GM23338 (cell line): ENCODE results near the gene NPFF. TPM values are rescaled to one million over a fixed set of nuclear protein-coding genes. Genes with fewer than 3 reads are reported as not detected.

Experiments
- ATAC-seq: fragments of 200-7000 bp; cut with Tn5 transposase; 3 replicates; pipeline ENCODE4 v1.9.1; 2020
- DNase-seq: peaks from one replicate; pipeline ENCODE4 v3.0.0-alpha.2; 2015; ENCODE audit warnings: low spot score
- H2AFZ ChIP-seq: fragments of 200-600 bp; sonication (generic); 2 replicates; pipeline ENCODE4 v1.8.0; 2016; ENCODE audit warnings: antibody characterized with exemption, mild to moderate bottlenecking, moderate library complexity
- H3F3A ChIP-seq: fragments of 200-600 bp; sonication (generic); replicated peaks from 2 replicates; pipeline ENCODE4 v1.8.0; 2017; ENCODE audit warnings: antibody characterized with exemption, mixed run types, low read depth
- H3K27ac ChIP-seq: fragments of 200-600 bp; sonication (generic); 2 replicates; pipeline ENCODE4 v1.6.1; 2016; ENCODE audit warnings: low read depth
- H3K27me3 ChIP-seq: fragments of 200-600 bp; sonication (generic); 2 replicates; pipeline ENCODE4 v1.8.0; 2016; ENCODE audit warnings: mild to moderate bottlenecking, mixed run types, moderate library complexity; ENCODE audit not compliant: insufficient read depth
- H3K36me3 ChIP-seq: fragments of 200-600 bp; sonication (generic); 2 replicates; pipeline ENCODE4 v1.8.0; 2016; ENCODE audit warnings: mild to moderate bottlenecking; ENCODE audit not compliant: insufficient read depth
- H3K4me1 ChIP-seq: fragments of 200-600 bp; sonication (generic); 2 replicates; pipeline ENCODE4 v1.8.0; 2016; ENCODE audit warnings: mild to moderate bottlenecking, moderate library complexity; ENCODE audit not compliant: insufficient read depth
- H3K4me2 ChIP-seq: fragments of 200-600 bp; sonication (generic); 2 replicates; pipeline ENCODE4 v1.7.1; 2017; ENCODE audit warnings: mixed run types
- H3K4me3 ChIP-seq: fragments of 200-600 bp; sonication (generic); 2 replicates; pipeline ENCODE4 v1.6.1; 2016; ENCODE audit warnings: mixed run types
- H3K79me2 ChIP-seq: fragments of 200-600 bp; sonication (generic); replicated peaks from 2 replicates; pipeline ENCODE4 v1.8.0; 2017; ENCODE audit warnings: mild to moderate bottlenecking; ENCODE audit not compliant: insufficient read depth
- H3K9me2 ChIP-seq: fragments of 200-600 bp; sonication (generic); 2 replicates; pipeline ENCODE4 v1.8.0; 2017; ENCODE audit not compliant: insufficient read depth
- H4K20me1 ChIP-seq: fragments of 200-600 bp; sonication (generic); replicated peaks from 2 replicates; pipeline ENCODE4 v1.8.0; 2017; ENCODE audit warnings: mild to moderate bottlenecking; ENCODE audit not compliant: insufficient read depth
- H3K27ac Mint-ChIP-seq: 2 replicates; pipeline ENCODE4 v1.8.0; 2020; ENCODE audit warnings: inconsistent platforms, mild to moderate bottlenecking, moderate library complexity, mixed read lengths
- H3K27me3 Mint-ChIP-seq: 3 replicates; pipeline ENCODE4 v1.8.0; 2022; ENCODE audit warnings: low read depth, mild to moderate bottlenecking, moderate library complexity, mixed read lengths, inconsistent platforms; ENCODE audit not compliant: insufficient read depth, poor library complexity
- H3K36me3 Mint-ChIP-seq: 3 replicates; pipeline ENCODE4 v1.8.0; 2021; ENCODE audit warnings: low read depth, mild to moderate bottlenecking, inconsistent platforms, moderate library complexity, mixed read lengths
- H3K4me1 Mint-ChIP-seq: 3 replicates; pipeline ENCODE4 v1.8.0; 2020; ENCODE audit warnings: mild to moderate bottlenecking, inconsistent platforms, mixed read lengths
- H3K4me3 Mint-ChIP-seq: 3 replicates; pipeline ENCODE4 v1.8.0; 2021; ENCODE audit warnings: moderate library complexity, mild to moderate bottlenecking, inconsistent platforms, mixed read lengths
- H3K9me3 Mint-ChIP-seq: 3 replicates; pipeline ENCODE4 v1.8.0; 2020; ENCODE audit warnings: moderate library complexity, mild to moderate bottlenecking, inconsistent platforms, mixed read lengths
- CREB1 ChIP-seq: fragments of 250-450 bp; sonication (Bioruptor Pico); IDR thresholded peaks from 2 replicates; pipeline ENCODE4 v1.5.0; 2020; ENCODE audit warnings: low read depth, mild to moderate bottlenecking, moderate library complexity
- ETS1 ChIP-seq: IDR thresholded peaks from 2 replicates; pipeline ENCODE4 v1.6.1; 2016; ENCODE audit warnings: antibody characterized with exemption
- EZH2 ChIP-seq: fragments of 200-600 bp; sonication (generic); IDR thresholded peaks from one replicate; pipeline ENCODE4 v1.8.0; 2017; ENCODE audit warnings: antibody characterized with exemption, mild to moderate bottlenecking, low read depth; ENCODE audit not compliant: unreplicated experiment
- EZH2phosphoT487 ChIP-seq: fragments of 200-600 bp; sonication (generic); IDR thresholded peaks from one replicate; pipeline ENCODE4 v1.8.1; 2018; ENCODE audit warnings: antibody characterized with exemption; ENCODE audit not compliant: unreplicated experiment
- JUNB ChIP-seq: IDR thresholded peaks from one replicate; pipeline ENCODE4 v1.6.1; 2016; ENCODE audit warnings: antibody characterized with exemption; ENCODE audit not compliant: unreplicated experiment
- NANOG ChIP-seq: IDR thresholded peaks from 2 replicates; pipeline ENCODE4 v1.6.1; 2016; ENCODE audit warnings: antibody characterized with exemption, borderline replicate concordance
- REST ChIP-seq: IDR thresholded peaks from one replicate; pipeline ENCODE4 v1.6.1; 2018; ENCODE audit warnings: antibody characterized with exemption; ENCODE audit not compliant: unreplicated experiment
- ZNF331 ChIP-seq: fragments of 250-450 bp; sonication (Bioruptor Pico); IDR thresholded peaks from 2 replicates; pipeline ENCODE4 v1.5.0; 2020; ENCODE audit warnings: low read depth, mild to moderate bottlenecking, moderate library complexity
- polyA plus RNA-seq: library from polyadenylated mRNA; unstranded; fragments of >200 nt; fragmentation: Nextera tagmentation; extraction: Ambion mirVana; gene quantifications from 2 replicates; pipeline ENCODE4 v1.2.1, GENCODE V29; 2016
- total RNA-seq: library from RNA; depleted of rRNA; stranded (reverse); fragments of >200 nt; shearing (Covaris generic); gene quantifications from 2 replicates; pipeline ENCODE4 v1.2.3, GENCODE V29; 2014
- TF ChIP-seq, protein P1 (sequence below): fragments of 250-450 bp; sonication (Bioruptor Pico); IDR thresholded peaks from 2 replicates; pipeline ENCODE4 v1.5.0; 2020; ENCODE audit warnings: mild to moderate bottlenecking, moderate library complexity
- TF ChIP-seq, protein P2 (sequence below), 2 experiments: fragments of 200-600 bp in 1 of 2; sonication (generic) in 1 of 2; conservative IDR thresholded peaks; 2 replicates each; pipeline versions ENCODE4 v1.5.1 to v1.6.1; 2016 to 2017; ENCODE audit warnings: antibody characterized with exemption in 2 of 2, low read depth in 2 of 2, mild to moderate bottlenecking in 2 of 2, moderate library complexity in 1 of 2

The NPFF gene
- total and polyA plus RNA-seq, 2 experiments from 2014 or later: 0.69 to 0.71 TPM

- H3K9me3 Mint-ChIP-seq: no peaks in the 10 kb centered on the region
- no peak overlapping the region for H3K4me2 ChIP-seq
- H3K4me3 Mint-ChIP-seq: no peak overlapping the region
- H3K4me3 ChIP-seq: no peak overlapping the region
- H3K4me1 Mint-ChIP-seq: no peaks in the 10 kb centered on the region
- no peak overlapping the region for H2AFZ ChIP-seq
- H3K9me2 ChIP-seq: no peaks in the 10 kb centered on the region
- no peak overlapping the region for H3K27ac ChIP-seq
- TF ChIP-seq EZH2: no peak
- TF ChIP-seq ZNF331 (CRISPR knock-in tag): no peak
- no peak for TF ChIP-seq ETS1
- TF ChIP-seq JUNB: no peak
- no peak for TF ChIP-seq EZH2phosphoT487
- TF ChIP-seq NANOG: no peak
- DNase-seq (no peak), ATAC-seq (no peak)
- peaks cover 5% of the 10 kb centered on the region for H3K36me3 ChIP-seq
- H3K27ac Mint-ChIP-seq: no peak overlapping the region
- H4K20me1 ChIP-seq: no peaks in the 10 kb centered on the region
- peaks cover 17% of the 10 kb centered on the region for H3K36me3 Mint-ChIP-seq
- no peaks in the 10 kb centered on the region for H3K4me1 ChIP-seq
- H3F3A ChIP-seq: no peaks in the 10 kb centered on the region
- H3K27me3 Mint-ChIP-seq: peaks cover 2% of the 10 kb centered on the region
- no peaks in the 10 kb centered on the region for H3K79me2 ChIP-seq
- no peaks in the 10 kb centered on the region for H3K27me3 ChIP-seq
These were observed 24.7 kb upstream of the NPFF start for GRCh38 chr12:53532021-53532420.

- Mint-ChIP-seq H3K36me3 (peaks cover 17% of the 10 kb centered on the region), H3K4me1 (no peaks in the 10 kb centered on the region), H3K9me3 (no peaks in the 10 kb centered on the region), H3K4me3 (no peak overlapping the region), H3K27ac (no peak overlapping the region), H3K27me3 (peaks cover 2% of the 10 kb centered on the region)
- no peaks in the 10 kb centered on the region for H3K9me2 ChIP-seq
- no peak overlapping the region for H2AFZ ChIP-seq
- no peaks in the 10 kb centered on the region for H3K4me1 ChIP-seq
- H4K20me1 ChIP-seq: no peaks in the 10 kb centered on the region
- H3K27me3 ChIP-seq: no peaks in the 10 kb centered on the region
- H3K36me3 ChIP-seq: peaks cover 2% of the 10 kb centered on the region; the same call in 1 of the 2 replicates
- no peaks in the 10 kb centered on the region for H3K79me2 ChIP-seq
- ATAC-seq: no peak
- no peak overlapping the region for H3K4me2 ChIP-seq
- H3F3A ChIP-seq: no peaks in the 10 kb centered on the region
- no peak overlapping the region for H3K4me3 ChIP-seq
- DNase-seq: no peak
- no peak overlapping the region for H3K27ac ChIP-seq
- TF ChIP-seq, protein P1, sequence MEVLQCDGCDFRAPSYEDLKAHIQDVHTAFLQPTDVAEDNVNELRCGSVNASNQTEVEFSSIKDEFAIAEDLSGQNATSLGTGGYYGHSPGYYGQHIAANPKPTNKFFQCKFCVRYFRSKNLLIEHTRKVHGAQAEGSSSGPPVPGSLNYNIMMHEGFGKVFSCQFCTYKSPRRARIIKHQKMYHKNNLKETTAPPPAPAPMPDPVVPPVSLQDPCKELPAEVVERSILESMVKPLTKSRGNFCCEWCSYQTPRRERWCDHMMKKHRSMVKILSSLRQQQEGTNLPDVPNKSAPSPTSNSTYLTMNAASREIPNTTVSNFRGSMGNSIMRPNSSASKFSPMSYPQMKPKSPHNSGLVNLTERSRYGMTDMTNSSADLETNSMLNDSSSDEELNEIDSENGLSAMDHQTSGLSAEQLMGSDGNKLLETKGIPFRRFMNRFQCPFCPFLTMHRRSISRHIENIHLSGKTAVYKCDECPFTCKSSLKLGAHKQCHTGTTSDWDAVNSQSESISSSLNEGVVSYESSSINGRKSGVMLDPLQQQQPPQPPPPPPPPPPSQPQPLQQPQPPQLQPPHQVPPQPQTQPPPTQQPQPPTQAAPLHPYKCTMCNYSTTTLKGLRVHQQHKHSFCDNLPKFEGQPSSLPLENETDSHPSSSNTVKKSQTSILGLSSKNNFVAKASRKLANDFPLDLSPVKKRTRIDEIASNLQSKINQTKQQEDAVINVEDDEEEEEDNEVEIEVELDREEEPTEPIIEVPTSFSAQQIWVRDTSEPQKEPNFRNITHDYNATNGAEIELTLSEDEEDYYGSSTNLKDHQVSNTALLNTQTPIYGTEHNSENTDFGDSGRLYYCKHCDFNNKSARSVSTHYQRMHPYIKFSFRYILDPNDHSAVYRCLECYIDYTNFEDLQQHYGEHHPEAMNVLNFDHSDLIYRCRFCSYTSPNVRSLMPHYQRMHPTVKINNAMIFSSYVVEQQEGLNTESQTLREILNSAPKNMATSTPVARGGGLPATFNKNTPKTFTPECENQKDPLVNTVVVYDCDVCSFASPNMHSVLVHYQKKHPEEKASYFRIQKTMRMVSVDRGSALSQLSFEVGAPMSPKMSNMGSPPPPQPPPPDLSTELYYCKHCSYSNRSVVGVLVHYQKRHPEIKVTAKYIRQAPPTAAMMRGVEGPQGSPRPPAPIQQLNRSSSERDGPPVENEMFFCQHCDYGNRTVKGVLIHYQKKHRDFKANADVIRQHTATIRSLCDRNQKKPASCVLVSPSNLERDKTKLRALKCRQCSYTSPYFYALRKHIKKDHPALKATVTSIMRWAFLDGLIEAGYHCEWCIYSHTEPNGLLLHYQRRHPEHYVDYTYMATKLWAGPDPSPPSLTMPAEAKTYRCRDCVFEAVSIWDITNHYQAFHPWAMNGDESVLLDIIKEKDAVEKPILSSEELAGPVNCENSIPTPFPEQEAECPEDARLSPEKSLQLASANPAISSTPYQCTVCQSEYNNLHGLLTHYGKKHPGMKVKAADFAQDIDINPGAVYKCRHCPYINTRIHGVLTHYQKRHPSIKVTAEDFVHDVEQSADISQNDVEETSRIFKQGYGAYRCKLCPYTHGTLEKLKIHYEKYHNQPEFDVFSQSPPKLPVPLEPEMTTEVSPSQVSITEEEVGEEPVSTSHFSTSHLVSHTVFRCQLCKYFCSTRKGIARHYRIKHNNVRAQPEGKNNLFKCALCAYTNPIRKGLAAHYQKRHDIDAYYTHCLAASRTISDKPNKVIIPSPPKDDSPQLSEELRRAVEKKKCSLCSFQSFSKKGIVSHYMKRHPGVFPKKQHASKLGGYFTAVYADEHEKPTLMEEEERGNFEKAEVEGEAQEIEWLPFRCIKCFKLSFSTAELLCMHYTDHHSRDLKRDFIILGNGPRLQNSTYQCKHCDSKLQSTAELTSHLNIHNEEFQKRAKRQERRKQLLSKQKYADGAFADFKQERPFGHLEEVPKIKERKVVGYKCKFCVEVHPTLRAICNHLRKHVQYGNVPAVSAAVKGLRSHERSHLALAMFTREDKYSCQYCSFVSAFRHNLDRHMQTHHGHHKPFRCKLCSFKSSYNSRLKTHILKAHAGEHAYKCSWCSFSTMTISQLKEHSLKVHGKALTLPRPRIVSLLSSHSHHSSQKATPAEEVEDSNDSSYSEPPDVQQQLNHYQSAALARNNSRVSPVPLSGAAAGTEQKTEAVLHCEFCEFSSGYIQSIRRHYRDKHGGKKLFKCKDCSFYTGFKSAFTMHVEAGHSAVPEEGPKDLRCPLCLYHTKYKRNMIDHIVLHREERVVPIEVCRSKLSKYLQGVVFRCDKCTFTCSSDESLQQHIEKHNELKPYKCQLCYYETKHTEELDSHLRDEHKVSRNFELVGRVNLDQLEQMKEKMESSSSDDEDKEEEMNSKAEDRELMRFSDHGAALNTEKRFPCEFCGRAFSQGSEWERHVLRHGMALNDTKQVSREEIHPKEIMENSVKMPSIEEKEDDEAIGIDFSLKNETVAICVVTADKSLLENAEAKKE: no peak
- TF ChIP-seq REST (no peak), EZH2 (no peak), CREB1 (CRISPR knock-in tag) (no peak), NANOG (no peak)
- TF ChIP-seq, protein P2, sequence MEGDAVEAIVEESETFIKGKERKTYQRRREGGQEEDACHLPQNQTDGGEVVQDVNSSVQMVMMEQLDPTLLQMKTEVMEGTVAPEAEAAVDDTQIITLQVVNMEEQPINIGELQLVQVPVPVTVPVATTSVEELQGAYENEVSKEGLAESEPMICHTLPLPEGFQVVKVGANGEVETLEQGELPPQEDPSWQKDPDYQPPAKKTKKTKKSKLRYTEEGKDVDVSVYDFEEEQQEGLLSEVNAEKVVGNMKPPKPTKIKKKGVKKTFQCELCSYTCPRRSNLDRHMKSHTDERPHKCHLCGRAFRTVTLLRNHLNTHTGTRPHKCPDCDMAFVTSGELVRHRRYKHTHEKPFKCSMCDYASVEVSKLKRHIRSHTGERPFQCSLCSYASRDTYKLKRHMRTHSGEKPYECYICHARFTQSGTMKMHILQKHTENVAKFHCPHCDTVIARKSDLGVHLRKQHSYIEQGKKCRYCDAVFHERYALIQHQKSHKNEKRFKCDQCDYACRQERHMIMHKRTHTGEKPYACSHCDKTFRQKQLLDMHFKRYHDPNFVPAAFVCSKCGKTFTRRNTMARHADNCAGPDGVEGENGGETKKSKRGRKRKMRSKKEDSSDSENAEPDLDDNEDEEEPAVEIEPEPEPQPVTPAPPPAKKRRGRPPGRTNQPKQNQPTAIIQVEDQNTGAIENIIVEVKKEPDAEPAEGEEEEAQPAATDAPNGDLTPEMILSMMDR (conservative IDR thresholded peaks at IDR 0.05; ENCODE audit: low read depth in 2 of 2): no peak
These were observed 23.6 kb upstream of the NPFF start for GRCh38 chr12:53530920-53531319.
